ENCODE results near the gene ORAI1.
A peak's percentile ranks its signal among the peaks of the same experiment; 100 is the strongest.
"Not testable (repeated sequence)": the region's sequence is repeated elsewhere in the genome, so short reads cannot be mapped to it uniquely, and the experiment has no call there.

Gene ORAI1

DNA sequence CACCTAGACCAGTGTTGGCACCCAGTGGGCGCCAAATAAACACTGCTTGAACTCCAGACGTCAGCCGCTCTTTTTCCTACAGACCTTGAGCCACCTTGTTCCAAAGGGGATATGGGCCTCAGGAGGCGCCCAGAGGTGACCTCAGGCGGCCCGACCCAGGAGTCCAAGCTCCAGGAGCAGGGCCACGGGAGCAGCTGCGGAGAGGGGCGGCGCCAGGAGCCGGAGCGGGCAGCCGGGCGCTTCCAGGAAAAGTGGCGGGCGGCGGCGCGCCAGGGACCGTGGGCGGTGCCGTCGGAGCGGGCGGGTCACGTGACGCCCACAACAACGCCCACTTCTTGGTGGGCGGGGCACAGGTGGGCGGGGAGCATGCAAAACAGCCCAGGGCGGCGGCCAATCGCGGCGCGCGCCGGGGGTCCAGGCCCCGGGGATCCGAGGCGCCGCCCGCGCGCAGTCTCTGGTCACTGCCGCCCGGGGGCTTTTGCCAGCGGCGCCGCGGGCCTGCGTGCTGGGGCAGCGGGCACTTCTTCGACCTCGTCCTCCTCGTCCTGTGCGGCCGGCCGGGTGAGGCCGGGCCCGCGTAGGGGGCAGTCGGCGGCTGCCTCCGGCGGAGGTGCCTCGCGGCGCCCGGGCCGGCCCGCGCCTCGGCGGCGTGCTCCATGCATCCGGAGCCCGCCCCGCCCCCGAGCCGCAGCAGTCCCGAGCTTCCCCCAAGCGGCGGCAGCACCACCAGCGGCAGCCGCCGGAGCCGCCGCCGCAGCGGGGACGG lies at the start of gene ORAI1:
ORAI1 (plus strand) TSS at position 444 of the 766 bp plus-strand sequence.
- DNase-seq, result peak; percentile 94

DNA sequence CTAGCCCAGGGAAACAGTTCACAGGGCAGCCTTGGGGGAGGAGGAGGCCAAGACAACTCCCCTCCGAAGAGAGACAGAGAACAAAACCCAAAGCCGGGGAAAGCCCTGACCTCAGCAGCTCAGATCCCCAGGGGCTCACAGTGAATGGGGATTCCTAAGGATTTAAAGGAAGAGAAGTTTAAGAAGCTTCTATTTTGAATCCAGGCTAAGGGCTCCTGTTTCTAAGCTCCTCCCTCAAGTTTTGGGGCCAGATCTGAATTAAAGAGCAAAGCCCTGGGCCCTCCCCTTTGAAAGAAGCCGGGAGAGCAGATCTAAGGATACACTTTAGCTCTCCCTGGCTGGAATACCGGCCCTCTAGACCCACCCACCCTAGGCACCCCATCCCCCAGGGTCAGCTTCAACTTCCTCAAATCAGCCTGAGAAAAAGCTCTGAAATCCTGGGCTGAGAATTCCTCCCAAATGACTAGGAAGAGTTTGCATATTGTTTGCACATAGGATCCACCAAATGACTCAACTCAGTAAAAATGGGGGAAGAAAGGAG lies 49.4 kb upstream of the ORAI1 start:
- no peak for DNase-seq

DNA sequence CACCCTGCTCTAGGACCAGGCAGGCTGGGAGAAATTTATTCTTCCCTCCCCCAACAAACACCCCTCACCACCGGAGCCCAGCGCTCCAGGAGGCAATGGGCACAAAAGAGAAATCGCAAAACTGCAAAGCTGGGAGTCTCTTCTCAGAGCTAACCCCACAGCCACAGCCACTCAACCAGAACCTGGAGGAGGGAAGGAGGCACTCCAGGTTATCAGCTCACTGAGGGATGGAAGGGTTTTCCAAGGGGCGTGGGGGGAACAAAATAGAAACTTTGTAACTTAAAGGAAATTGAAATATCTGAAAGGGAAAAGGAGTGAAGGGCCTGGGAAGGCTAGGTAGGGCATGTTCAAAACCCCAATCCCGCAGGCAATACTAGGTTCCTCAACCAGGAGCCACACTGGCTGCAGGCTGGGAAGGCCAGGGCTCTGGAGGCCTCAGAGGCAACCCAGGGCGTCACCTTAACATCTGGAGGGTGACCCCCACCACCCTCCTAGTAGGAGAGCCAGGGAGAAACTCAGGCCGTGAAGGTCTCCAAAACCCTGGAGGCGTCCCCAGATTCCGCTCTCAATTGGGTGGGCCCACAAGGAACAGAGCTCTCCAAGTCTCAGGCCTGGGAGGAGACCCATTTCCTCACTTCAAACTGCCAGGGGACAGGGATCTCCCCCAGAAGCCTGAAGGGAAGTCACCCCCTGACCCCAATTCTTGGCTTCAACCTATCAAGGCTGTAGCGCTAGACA lies 48.7 kb upstream of the ORAI1 start:
- no peak for DNase-seq

DNA sequence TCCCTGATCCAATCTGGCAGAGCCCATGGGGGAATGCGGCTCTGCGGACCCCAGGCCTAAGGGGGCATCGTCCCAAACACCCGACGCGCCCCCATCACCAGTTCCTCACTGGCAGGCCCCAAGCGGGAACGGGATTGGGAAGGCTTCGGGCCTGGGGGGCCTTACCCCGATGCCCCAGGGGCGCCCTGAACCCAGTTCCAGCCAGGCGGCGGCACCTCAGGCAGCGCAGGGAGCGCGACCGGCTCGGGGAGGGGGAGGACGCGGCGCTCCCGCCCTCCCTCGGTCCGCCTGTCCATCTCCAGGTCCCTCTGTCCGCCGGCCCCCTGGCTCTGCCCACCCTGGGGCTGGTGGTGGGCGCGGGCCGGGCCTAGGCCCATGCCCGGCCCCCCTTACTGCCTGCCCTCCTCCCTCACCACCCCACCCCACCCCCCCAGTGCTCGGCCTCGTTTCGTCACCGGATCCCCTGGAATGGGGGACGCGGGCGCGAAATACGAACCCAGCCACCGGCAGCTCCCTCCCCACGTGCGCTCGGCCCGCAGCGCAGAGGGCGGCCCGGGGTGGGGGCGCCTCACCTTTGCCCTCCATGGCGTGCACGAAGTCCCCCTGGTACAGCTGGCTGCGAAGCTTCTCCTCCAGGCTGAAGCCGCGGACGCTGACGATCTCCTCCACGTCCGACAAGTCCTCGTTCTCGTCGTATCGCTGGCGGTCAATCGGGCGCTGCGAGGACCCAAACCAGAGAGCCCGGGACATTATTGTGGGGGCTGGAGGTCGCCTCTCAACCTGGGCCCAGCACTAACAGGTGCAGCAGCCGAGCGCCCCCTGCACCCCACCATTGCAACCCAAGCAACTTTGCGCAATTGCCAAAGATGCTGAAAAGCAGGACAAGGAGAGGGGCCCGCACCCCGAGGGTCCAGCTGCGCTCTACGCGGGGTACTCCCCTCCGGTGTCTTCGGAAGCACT lies 47.8 kb upstream of the ORAI1 start:
- peak; percentile 29 for DNase-seq

DNA sequence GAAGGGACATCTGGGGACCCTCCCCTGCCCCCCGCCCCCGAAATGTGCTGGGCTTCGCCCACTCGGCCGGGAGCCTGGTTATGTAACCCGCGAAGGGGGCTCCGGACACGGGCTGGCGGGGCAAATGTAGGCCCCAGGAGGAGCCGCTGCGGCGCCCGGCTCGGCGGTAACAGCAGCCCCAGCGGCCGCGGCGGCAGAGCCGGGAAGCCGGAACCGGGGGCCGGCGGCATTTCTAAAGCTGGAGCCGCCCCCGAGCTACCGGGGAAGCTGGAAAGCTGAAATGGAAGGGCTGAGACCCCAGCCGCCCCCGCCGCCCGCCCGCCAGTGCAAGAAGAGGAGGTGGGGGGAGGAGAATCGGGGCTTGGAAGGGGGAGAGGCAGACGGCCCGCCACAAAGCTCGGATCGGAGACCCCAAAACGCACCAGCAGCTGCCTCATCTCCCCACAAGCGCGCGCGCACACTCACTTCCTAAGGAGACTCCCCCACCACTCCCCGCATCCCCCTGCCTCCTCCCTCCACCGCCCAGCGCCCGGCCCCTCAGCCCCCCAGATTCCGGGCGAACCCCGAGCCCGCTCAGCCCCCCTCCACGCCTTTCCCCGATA lies 47.0 kb upstream of the ORAI1 start:
- DNase-seq, result peak; percentile 50

DNA sequence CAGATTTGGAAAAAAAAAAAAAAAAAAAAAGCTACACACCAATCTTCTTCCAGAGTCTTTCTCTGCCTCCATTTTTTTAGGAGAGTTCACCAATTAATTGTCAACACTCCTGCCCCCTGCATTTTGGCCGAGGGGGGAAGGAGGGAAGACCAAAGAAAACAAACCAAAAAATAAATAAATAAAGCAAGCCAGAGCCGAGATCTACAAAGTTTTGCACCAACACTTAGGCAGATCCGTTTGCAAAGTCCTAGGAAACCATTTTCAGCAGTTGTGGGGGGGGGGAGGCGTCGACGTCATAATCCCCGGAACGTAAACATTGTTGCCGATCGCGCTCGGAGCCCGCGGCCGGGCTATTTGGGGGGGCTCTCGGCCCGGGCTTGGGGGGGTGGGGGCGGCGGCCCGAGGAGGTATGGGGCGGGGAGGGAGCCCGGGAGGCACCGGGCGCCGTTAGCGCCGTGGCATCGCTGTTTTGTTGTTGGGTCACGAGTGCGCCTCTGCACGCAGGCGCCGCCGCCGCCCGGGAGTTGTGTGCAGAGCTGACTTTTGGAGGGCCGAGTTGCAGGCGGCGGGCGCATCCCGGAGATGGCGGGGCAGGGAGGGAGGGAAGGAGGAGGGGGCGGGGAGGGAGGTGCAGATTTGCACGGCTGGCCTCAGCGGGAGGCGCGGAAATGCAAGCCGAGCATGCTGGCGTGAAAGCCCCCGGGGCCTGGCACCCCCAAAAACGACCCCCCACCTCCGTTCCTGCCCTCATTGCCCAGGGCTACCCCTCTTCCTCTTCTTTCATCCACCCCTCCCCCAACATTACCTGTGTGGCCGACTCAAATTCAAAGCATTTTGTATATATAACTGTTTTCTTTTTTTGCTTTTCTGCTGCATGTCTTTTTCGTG lies 46.1 kb upstream of the ORAI1 start:
- peak; percentile 83 for DNase-seq

DNA sequence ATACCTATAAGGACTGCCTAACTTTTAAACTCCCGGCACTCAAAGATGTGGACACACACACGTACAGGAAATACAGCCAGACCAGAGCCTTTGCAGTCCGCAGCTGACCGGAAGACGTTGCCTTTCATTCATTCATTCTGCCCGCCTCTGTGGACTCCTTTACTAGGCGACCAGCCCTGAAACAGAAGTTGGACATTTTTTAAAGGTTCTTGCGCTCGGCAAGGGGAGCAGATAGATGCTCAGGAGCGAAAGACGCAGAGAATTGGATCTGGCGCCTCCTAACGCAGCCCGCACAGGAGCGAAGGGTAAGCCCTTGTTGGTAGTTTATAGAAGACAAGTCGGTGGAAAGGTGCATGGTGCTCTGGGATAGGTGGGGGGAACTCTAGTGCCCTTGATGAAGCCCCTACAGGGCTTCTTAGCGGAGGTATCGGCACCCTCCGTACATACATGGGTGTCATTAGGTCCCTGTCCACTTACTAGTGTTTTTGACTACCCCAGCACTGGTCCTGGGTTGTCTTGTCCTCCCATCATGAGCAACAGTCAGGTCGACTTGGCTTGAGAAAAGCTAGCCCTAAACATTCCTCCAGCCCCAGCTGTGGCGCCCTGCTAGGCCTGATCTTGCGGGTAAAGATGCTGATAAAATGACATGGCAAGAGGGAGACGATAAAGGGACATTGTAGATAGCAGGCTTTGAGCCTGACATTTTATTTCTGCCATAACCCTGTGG lies 45.2 kb upstream of the ORAI1 start, which contains the start of gene KDM2B:
KDM2B (minus strand) TSS at position 65 of the 727 bp plus-strand sequence. CDS start 112 bp downstream, outside the sequence.
- peak; percentile 30 for DNase-seq

DNA sequence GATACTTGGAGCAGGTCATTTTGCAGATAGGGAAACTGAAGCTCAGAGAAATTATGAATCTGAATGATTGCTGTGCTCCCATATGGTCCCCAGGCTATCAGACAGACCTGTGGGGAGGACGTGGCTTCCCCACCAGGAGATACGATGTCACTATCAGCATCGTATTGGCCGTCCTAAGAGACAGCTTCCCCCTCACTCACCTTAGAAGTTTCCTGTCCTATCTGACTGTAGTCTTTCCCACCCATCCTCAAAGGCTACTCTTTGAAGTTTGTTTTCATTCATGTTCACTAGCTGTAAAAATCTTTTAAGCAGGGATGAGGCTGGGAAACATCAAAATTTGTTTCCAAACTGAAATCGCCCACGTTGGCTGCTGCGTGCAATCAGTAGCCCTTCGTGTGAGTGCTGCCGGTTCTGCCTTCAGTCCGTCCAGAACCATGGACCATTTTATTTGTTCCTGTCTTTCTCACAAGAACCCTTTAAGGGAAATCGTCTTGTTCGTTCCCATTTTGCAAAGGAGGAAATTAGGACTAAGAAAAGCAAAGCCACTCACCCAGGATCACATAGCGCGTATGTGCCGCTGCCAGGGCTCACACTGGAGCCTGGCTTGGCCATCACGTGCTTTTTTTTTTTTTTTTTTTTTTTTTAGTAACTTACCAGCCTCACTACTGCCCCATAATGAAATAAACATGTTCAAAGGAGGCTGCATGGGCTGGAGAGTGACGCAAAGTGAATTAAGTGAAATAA lies 44.5 kb upstream of the ORAI1 start:
- DNase-seq, result peak; percentile 48

DNA sequence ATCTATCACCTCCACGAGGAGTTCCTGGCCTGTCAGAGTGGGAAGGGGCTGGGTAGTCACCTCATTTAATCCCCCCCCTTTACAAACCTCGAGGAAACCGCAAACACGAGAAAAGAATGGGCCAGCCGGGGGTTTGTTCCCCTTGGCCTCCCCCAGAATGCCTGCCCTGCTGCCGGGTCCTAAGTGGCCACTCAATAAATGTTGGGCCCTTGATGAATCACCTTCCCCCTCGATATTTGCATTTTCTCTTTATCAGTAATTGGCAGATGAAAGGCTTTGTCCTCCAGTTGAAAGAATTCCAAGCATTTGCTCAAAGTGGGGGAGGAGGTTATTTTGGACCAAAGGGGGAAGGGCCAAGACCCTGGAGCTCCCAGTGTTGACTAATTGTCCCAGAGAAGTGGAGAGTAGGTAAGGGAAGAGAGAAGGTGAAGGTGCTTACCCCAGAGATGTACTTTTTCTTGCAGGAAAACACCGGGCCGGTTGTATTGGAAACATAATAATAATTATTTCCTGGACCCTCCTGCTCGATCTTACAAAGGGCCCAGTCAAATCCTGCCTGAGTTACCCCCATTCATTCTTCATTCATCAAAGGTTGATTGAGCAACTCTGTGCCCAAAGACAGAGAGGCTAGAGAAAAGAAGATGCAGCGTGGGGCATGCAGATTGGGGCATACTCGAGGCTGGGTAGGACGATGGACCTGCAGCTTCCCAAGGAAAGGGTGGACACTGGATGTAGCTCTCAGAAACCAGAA lies 43.6 kb upstream of the ORAI1 start:
- DNase-seq, result no peak

DNA sequence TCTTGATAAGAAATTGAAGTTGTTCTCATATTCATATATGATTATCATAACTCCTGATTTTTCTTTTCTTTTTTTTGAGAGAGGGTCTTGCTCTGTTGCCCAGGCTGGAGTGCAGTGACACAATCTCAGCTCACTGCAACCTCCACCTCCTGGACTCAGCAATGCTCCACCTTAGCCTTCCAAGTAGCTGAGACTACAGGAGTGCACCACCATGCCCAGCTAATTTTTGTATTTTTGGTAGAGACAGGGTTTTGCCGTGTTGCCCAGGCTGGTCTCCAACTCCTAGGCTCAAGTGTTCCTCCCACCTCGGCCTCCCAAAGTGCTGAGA lies 43.0 kb upstream of the ORAI1 start:
- not testable (repeated sequence) for DNase-seq

DNA sequence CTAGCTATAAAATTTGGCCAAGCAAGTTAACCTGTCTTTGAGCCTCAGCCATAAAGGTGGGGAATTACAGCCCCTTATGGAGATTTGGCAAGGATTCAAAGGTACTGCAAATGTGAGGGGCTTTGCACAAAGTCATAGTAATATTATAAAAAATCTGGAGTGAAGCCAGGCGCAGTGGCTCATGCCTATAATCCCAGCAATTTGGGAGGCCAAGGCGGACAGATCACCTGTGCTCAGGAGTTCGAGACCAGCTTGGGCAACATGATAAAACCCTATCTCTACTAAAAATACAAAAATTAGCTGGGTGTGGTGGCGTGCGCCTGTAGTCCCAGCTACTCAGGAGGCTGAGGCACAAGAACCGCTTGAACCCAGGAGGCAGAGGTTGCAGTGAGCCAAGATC lies 41.4 kb upstream of the ORAI1 start:
- DNase-seq, result not testable (repeated sequence)

DNA sequence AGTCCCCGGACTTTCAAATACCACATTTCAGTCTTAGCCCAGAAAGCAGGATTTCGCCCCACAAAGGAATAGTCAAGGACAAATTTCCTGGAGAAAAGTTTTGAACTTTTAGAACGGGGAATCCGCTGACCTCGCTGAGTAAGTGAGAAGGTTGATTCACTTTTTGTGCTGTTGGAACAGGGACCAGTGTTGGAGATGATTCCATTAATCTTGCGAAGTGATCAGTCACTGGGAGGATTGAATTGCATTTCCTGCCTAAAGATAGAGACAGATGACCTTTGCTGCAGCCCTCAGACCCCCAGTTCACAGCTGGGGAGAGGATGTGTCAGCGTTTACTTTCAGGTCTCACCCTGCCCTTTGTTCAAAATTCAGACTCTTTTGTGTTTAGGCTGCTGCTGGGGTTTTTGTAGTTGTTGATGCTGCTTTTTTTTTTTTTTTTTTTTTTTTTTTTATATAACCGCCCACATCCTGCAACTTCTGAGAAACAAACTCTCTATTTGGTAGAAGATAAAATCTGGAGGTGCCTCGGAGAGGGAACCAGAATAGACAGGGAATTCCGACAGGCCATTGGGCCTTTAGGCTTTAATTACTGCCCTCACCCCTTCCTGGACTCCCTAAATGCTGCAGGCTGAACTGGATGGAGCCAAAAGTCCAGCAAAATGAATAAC lies 35.7 kb upstream of the ORAI1 start:
- peak; percentile 90 for DNase-seq

DNA sequence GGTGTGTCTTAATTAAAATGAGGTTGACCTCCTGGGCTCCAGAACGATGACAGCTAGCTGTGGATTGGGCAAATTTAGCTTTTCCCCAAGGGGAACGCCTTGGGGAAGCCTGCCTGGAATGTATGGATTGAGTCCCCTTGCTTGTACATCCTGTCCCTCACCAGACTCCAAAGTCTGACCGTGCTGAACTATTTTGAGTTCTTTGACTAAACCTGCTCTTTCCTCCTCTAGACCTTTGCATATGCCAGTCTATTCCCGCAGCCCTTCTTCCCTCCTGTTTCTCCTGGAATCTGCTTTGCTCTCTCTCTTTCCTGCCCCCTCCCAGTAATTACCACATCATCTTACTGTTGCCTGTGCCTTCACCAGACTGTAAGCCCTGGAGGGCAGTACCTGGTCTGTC lies 34.0 kb upstream of the ORAI1 start:
- DNase-seq, result no peak

DNA sequence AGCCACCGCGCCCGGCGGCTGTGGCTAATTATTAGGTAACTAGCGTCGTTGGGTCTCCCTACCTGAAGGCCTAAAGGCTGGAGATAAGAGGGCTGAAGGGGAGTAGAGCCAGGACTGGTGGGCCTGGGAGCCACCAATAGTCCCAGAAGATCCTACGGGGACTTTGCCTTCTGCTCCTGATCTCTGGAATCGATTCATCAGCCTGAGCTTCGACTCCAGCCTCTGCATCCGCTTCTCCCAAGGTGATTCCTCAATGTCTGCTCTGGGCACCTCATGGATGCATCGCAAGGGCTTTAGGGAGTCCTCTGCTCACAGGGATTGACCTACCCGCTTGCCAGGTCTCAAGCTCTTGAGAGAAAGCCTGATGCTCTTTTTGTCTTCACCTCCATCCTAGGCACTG lies 30.8 kb upstream of the ORAI1 start:
- DNase-seq, result no peak

DNA sequence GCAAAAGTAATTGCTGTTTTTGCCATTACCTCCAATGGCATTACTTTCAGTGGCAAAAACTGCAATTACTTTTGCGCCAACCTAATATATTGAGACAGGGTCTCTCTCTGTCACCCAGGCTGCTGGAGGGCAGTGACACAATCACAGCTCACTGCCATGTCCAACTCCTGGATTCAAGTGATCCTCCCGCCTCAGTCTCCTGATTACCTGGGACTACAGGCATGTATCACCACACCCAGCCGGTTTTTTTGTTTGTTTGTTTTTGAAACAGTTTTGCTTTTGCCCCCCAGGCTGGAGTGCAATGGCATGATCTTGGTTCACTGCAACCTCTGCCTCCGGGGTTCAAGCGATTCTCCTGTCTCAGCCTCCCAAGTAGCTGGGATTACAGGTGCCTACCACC lies 29.8 kb upstream of the ORAI1 start:
- DNase-seq, result no peak

DNA sequence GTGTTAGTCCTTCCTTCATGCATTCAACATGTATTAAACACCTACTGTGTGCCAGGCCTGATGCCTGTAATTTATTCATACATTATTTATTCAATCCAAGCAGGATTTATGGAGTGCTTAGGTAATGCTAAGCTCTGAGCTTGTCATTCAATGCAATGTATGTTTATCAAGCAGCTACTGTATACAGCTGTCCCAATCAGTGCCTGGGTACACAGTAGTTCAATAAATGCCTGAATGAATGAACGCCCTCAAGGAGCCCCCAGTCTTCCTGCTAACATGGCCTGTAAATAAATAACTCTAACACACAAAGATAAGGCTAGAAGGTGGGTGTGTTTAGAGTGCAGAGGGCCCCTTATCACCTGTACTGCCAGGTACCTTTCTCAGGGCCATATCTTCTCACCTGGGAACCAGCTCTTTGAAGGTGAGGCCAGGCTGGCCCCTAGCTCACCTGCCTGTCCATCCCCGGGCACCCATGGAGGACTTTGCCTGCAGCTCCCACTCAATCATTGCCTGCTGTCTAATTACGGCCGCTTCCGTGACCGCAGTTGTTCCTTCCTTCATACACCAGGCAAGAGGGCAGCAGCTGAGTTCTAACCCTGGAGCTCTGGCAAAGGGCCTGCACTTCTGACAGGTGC lies 25.5 kb upstream of the ORAI1 start:
- no peak for DNase-seq

DNA sequence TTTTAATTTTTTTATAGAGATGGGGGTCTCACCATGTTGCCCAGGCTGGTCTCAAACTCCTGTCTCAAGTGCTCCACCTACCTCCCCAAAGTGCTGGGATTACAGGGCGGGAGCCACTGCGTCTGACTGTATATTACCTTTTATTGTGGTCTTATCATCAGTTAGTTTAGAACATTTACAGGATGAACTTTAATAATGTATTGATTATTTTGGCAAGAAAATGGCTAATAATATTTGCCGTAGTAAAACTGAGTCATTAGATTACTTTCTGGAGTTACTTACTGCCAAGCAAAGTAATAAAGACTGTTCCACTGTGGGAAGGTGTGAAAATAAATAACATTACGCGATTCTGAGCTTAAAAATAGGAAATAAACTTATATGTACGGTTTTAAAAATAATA lies 23.6 kb upstream of the ORAI1 start:
- DNase-seq, result no peak

DNA sequence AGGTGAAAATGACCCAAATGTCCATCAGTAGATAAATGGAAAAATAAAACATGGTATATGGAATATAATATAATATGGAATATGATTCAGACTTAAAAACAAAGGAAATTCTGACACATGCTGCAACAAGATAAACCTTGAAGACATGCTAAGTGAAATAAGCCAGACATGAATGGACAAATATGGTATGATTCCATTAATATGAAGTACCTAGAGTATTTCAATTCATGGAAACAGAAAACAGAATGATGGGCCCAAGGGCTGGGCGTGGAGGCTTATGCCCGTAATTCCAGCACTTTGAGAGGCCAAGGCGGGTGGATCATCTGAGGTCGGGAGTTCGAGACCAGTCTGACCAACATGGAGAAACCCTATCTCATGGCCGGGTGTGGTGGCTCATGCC lies 22.7 kb upstream of the ORAI1 start:
- no peak for DNase-seq
